Loucy (cell line): ENCODE results near the gene NFKB2.

ENCODE experiments used
- H2AFZ ChIP-seq: fragments of 200-600 bp; sonication (generic); 2 replicates; pipeline ENCODE4 v1.6.0; 2016; ENCODE audit warnings: antibody characterized with exemption, mild to moderate bottlenecking, low read length, moderate library complexity
- H3F3A ChIP-seq: fragments of 200-600 bp; 2 replicates; pipeline ENCODE4 v1.6.0; 2016; ENCODE audit warnings: antibody characterized with exemption, low read depth, mild to moderate bottlenecking
- H3K27me3 ChIP-seq: fragments of 200-600 bp; sonication (generic); 2 replicates; pipeline ENCODE4 v1.6.1; 2014; ENCODE audit warnings: low read length, mild to moderate bottlenecking; ENCODE audit not compliant: insufficient read depth, poor library complexity, severe bottlenecking
- H3K36me3 ChIP-seq: fragments of 200-600 bp; sonication (generic); 2 replicates; pipeline ENCODE4 v1.6.1; 2016; ENCODE audit warnings: low read length; ENCODE audit not compliant: insufficient read depth
- H3K4me1 ChIP-seq: fragments of 200-600 bp; sonication (generic); 2 replicates; pipeline ENCODE4 v1.5.1; 2014; ENCODE audit warnings: low read length, mild to moderate bottlenecking; ENCODE audit not compliant: insufficient read depth, poor library complexity, severe bottlenecking
- H3K4me2 ChIP-seq: fragments of 200-600 bp; sonication (generic); 2 replicates; pipeline ENCODE4 v1.6.0; 2014; ENCODE audit warnings: antibody characterized with exemption, low read length, low read depth, mild to moderate bottlenecking; ENCODE audit not compliant: poor library complexity, severe bottlenecking
- H3K4me3 ChIP-seq: fragments of 200-600 bp; sonication (generic); 2 replicates; pipeline ENCODE4 v1.5.1; 2014; ENCODE audit warnings: low read length, mild to moderate bottlenecking, mixed read lengths; ENCODE audit not compliant: poor library complexity, severe bottlenecking
- H3K79me2 ChIP-seq: fragments of 200-600 bp; sonication (generic); 2 replicates; pipeline ENCODE4 v1.6.1; 2014; ENCODE audit warnings: low read length; ENCODE audit not compliant: insufficient read depth
- H3K9ac ChIP-seq: fragments of 200-600 bp; sonication (generic); 2 replicates; pipeline ENCODE4 v1.6.0; 2014; ENCODE audit warnings: mild to moderate bottlenecking, low read depth, low read length, moderate library complexity; ENCODE audit not compliant: poor library complexity, severe bottlenecking
- H3K9me2 ChIP-seq: fragments of 200-600 bp; sonication (generic); replicated peaks from 2 replicates; pipeline ENCODE4 v1.6.1; 2016; ENCODE audit warnings: low read depth, low read length, mixed read lengths
- H3K9me3 ChIP-seq: fragments of 200-600 bp; sonication (generic); 2 replicates; pipeline ENCODE4 v1.6.1; 2014; ENCODE audit warnings: mild to moderate bottlenecking, antibody characterized with exemption, low read length, low read depth; ENCODE audit not compliant: insufficient read depth
- H4K20me1 ChIP-seq: fragments of 200-600 bp; sonication (generic); 2 replicates; pipeline ENCODE4 v1.6.0; 2014; ENCODE audit warnings: antibody characterized with exemption, low read length, mild to moderate bottlenecking; ENCODE audit not compliant: insufficient read depth, poor library complexity, severe bottlenecking
- EZH2phosphoT487 ChIP-seq: fragments of 200-600 bp; IDR thresholded peaks from 2 replicates; pipeline ENCODE4 v1.6.1; 2018; ENCODE audit warnings: antibody characterized with exemption, mild to moderate bottlenecking, moderate library complexity, borderline replicate concordance
- TF ChIP-seq, protein P1 (sequence below): fragments of 200-600 bp; sonication (generic); conservative IDR thresholded peaks from 2 replicates; pipeline ENCODE4 v1.5.1; 2014; ENCODE audit warnings: mild to moderate bottlenecking, antibody characterized with exemption, low read length

Gene NFKB2

DNA sequence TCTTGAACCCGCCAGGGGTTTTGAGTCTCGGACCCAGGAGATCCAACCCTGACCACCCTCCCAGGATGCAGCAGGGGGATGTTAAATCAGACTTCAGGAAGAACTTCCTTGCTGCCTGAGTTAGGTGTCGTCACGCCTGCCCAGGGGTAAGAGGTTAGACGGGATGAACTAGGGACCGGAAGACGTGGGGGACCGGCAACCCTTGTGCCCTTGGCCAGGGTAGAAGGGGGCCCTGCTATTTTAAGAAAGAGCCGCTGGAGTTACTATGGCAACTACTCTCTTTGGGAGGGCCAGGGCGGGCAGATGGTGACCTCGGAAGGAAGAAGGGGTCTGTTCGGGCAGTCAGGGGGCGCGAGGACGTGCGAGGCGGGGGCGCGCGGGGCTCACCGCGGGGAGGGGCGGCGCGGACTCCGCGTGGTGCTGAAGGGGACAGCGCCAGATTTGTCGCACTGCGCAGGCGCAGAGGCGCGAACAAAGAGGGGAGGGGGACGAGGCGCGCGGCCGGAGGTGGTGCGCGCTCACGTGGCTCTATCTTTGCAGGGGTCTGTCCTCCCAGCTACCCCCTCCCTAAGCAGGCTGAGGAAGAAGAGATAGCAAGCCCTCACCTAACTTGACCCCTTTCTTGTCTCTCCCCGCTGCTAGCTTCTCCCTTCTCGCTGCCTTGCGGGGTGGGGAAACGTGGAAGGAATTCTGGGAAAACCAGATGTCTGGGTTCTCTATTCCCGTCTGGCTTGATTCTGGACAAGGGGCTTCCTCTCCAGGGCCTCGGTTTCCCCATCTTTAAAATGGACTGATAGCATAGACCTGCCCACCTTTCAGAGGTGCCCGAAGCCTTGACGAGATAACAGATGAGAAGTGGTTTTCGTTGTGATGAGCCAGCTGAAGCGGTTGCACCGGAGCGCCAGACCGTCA is 24.0 kb downstream of the NFKB2 start:
- Histone ChIP-seq H2AFZ (no peak overlapping the region), H3K36me3 (no peaks in the 10 kb centered on the region; the same call in 1 of the 2 replicates), H3K4me1 (peaks cover 25% of the 10 kb centered on the region), H3F3A (no peaks in the 10 kb centered on the region), H3K4me2 (peak overlapping the region; percentile 97), H3K9me2 (no peaks in the 10 kb centered on the region), H4K20me1 (no peaks in the 10 kb centered on the region), H3K79me2 (peaks cover 19% of the 10 kb centered on the region), H3K9me3 (no peaks in the 10 kb centered on the region), H3K9ac (peak overlapping the region; percentile 76), H3K4me3 (peak overlapping the region; percentile 79), H3K27me3 (no peaks in the 10 kb centered on the region)
- TF ChIP-seq EZH2phosphoT487: no peak
- TF ChIP-seq, protein P1, sequence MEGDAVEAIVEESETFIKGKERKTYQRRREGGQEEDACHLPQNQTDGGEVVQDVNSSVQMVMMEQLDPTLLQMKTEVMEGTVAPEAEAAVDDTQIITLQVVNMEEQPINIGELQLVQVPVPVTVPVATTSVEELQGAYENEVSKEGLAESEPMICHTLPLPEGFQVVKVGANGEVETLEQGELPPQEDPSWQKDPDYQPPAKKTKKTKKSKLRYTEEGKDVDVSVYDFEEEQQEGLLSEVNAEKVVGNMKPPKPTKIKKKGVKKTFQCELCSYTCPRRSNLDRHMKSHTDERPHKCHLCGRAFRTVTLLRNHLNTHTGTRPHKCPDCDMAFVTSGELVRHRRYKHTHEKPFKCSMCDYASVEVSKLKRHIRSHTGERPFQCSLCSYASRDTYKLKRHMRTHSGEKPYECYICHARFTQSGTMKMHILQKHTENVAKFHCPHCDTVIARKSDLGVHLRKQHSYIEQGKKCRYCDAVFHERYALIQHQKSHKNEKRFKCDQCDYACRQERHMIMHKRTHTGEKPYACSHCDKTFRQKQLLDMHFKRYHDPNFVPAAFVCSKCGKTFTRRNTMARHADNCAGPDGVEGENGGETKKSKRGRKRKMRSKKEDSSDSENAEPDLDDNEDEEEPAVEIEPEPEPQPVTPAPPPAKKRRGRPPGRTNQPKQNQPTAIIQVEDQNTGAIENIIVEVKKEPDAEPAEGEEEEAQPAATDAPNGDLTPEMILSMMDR: no peak

DNA sequence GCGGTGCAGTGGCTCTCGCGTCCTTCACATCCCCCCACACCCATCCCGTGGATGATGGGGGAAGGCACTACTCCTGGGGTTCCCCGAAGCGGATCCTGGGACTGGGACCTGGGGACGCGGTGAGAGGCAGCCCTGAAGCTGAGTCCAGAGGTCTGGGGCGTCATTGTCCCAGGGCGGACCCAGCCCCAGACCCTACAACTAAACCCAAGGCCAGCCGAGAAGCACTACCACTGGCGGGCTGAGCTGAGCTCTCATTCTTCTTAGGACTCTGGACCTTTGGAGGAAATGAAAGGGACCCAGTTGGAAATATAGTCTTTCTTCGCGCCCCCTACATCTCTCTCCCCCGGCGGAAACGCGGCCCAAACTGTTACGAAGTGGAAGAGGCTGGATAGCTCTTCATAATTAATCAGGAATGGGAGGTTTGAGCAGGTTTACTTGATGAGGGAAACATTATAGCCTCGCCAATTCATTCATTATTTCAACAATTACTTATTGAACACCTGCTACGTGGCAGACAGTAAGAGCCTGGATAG is 24.7 kb downstream of the NFKB2 start:
- Histone ChIP-seq H3K36me3 (no peaks in the 10 kb centered on the region; the same call in 1 of the 2 replicates), H3K27me3 (no peaks in the 10 kb centered on the region), H3K9ac (peak overlapping the region; percentile 76), H3K9me3 (no peaks in the 10 kb centered on the region), H3F3A (no peaks in the 10 kb centered on the region), H3K4me1 (peaks cover 25% of the 10 kb centered on the region), H3K4me2 (peak overlapping the region; percentile 97), H3K4me3 (peak overlapping the region; percentile 79), H2AFZ (peak overlapping the region; percentile 89), H3K79me2 (peaks cover 19% of the 10 kb centered on the region), H4K20me1 (no peaks in the 10 kb centered on the region), H3K9me2 (no peaks in the 10 kb centered on the region)
- TF ChIP-seq EZH2phosphoT487: no peak
- TF ChIP-seq, protein P1: no peak

DNA sequence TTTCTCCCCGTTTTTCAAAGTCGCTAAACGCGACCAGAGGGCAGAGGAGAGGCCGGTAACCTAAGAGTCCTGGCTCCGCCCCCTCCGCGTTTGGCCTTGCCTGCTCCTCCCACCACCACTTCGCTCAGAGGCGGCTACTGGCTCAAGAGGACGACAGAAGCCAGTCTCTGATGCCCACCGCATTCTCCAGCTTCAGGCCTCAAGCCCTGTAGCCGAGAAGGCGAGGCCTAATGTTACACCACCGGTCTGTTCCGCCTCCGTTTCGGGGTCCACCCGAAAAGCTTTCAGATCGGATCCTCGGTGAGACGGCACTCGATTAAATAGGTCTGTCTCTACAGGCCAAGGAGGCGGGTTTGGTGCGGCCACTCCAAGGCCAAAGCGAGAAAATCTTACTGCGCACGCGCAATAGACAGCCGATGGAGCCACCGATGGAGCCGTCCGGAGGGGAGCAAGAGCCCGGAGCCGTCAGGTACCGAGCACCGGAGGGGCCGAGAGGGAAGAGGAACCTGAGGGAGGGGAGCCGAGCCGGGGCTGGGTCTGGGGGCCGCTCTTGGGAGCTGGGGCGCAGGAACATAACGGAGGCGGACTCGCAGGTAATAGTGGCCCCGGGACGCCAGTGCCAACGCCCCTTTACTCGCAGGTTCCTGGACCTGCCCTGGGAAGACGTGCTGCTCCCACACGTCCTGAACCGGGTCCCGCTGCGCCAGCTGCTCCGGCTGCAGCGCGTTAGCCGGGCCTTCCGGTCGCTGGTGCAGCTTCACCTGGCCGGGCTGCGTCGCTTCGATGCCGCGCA is 25.4 kb downstream of the NFKB2 start, which contains the start of gene FBXL15:
TSS of gene FBXL15 (plus strand) at position 123 of the 793 bp plus-strand sequence. CDS start at position 417, 294 bp downstream.
- Histone ChIP-seq H2AFZ (peak within 1 kb of the TSS; percentile 89), H3K9me3 (no peaks in the 10 kb centered on the region), H3K4me1 (peaks cover 25% of the 10 kb centered on the region), H3K4me3 (peak within 1 kb of the TSS; percentile 79), H3K27me3 (no peaks in the 10 kb centered on the region), H3K4me2 (peak within 1 kb of the TSS; percentile 97), H3K36me3 (no peaks in the 10 kb centered on the region; the same call in 1 of the 2 replicates), H4K20me1 (no peaks in the 10 kb centered on the region), H3K9me2 (no peaks in the 10 kb centered on the region), H3K79me2 (peaks cover 19% of the 10 kb centered on the region), H3K9ac (peak within 1 kb of the TSS; percentile 76), H3F3A (no peaks in the 10 kb centered on the region)
- TF ChIP-seq EZH2phosphoT487: no peak
- TF ChIP-seq, protein P1: no peak
